OCI-M2 (cell line): ENCODE data around the gene HDAC7.

Source experiments
- DNase-seq: peaks from one replicate; lab custom pipeline; 2025; ENCODE audit not compliant: unreplicated experiment; lab: John Stamatoyannopoulos, UW

Gene HDAC7

GRCh38 chr12:47819896-47820630, at the start of gene HDAC7:
Gene HDAC7, minus strand, starts transcription at chr12:47819903. Its CDS starts 118 bp downstream, at chr12:47819785.
- no peak for DNase-seq

GRCh38 chr12:47868552-47869031, 48.9 kb upstream of the HDAC7 start:
- DNase-seq, result no peak

- DNase-seq, result no peak
Observed at GRCh38 chr12:47868041-47868440, 48.3 kb upstream of the HDAC7 start.

- DNase-seq, result no peak
Observed at GRCh38 chr12:47867495-47867941, 47.8 kb upstream of the HDAC7 start.

GRCh38 chr12:47864646-47865235, 45.0 kb upstream of the HDAC7 start:
- no peak for DNase-seq

- DNase-seq, result no peak
Observed at GRCh38 chr12:47863985-47864384, 44.3 kb upstream of the HDAC7 start.

- no peak for DNase-seq
Observed at GRCh38 chr12:47863467-47863866, 43.8 kb upstream of the HDAC7 start.

GRCh38 chr12:47862881-47863280, 43.2 kb upstream of the HDAC7 start:
- no peak for DNase-seq

GRCh38 chr12:47862167-47862750, 42.6 kb upstream of the HDAC7 start:
- no peak for DNase-seq

GRCh38 chr12:47860873-47861272, 41.2 kb upstream of the HDAC7 start:
- no peak for DNase-seq

GRCh38 chr12:47860279-47860841, 40.7 kb upstream of the HDAC7 start:
- DNase-seq, result no peak

GRCh38 chr12:47858511-47859266, 39.0 kb upstream of the HDAC7 start:
- DNase-seq, result no peak

GRCh38 chr12:47856721-47857575, 37.2 kb upstream of the HDAC7 start:
- no peak for DNase-seq

GRCh38 chr12:47856094-47856493, 36.4 kb upstream of the HDAC7 start:
- DNase-seq, result no peak

GRCh38 chr12:47855502-47855901, 35.8 kb upstream of the HDAC7 start:
- DNase-seq, result no peak

GRCh38 chr12:47854531-47854930, 34.8 kb upstream of the HDAC7 start:
- DNase-seq, result no peak

GRCh38 chr12:47852096-47852571, 32.4 kb upstream of the HDAC7 start:
- no peak for DNase-seq

GRCh38 chr12:47851303-47851952, 31.7 kb upstream of the HDAC7 start:
- DNase-seq, result no peak
